ENCODE results near the gene HSPB1.
"Not testable (repeated sequence)": the region's sequence is repeated elsewhere in the genome, so short reads cannot be mapped to it uniquely, and the experiment has no call there.

HSPB1 gene

GRCh38 chr7:76309341-76310101, 7.0 kb downstream of the HSPB1 start:
- not testable (repeated sequence) for DNase-seq (ENCODE audit: low read depth)

GRCh38 chr7:76310102-76310957, 7.9 kb downstream of the HSPB1 start:
- no peak for DNase-seq (ENCODE audit: low read depth)

GRCh38 chr7:76311838-76312237, 9.4 kb downstream of the HSPB1 start:
- not testable (repeated sequence) for DNase-seq (ENCODE audit: low read depth)

DNA sequence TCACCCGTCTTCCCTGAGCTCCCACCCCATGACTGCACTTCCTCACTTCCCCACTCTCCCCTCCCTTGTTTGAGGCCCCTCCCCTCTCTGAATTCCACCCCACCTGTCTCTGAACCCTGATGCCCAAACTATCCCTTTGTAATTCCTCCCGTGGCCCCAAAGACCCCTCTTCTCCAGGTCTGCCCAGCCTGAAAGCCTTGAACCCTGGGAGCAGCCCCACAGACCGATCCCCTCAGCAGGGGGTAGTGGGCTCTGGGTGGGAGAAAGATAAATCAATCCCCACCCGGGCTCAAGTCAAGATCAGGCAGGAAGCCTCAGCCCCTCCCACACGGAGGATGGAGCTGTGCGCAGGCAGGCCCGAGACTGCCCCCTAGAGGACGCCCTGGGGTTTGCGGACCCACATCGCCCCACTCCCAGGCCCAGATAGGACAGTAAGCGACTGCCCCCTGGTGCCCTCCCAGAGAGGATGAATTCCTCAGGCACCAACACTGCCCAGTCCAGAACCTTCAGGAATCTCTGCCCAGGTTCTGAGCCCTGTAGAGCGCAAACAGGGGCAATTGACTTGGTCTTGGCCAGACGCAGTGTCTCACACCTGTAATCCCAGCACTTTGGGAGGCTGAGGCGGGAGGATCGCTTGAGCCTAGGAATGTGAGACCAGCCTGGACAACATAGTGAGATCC, 11.7 kb downstream of the HSPB1 start:
- DNase-seq (ENCODE audit: low read depth): no peak

DNA sequence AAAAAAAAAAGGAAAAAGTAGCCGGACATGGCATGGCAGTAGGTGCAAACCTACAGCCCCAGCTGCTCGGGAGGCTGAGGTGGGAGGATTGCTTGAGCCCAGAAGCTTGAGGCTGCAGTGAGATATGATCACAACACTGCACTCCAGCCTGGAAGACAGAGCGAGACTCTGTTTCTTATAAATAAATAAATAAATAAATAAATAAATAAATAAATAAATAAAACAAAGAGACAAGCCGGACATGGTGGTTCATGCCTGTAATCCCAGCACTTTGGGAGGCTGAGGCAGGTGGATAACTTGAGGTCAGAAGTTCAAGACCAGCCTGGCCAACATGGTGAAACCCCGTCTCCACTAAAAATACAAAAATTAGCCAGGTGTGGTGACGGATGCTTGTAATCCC, 12.3 kb downstream of the HSPB1 start:
- not testable (repeated sequence) for DNase-seq (ENCODE audit: low read depth)

GRCh38 chr7:76315364-76315763, 12.9 kb downstream of the HSPB1 start:
- DNase-seq (ENCODE audit: low read depth): no peak

GRCh38 chr7:76316984-76317781, 14.7 kb downstream of the HSPB1 start:
- DNase-seq (ENCODE audit: low read depth): no peak

DNA sequence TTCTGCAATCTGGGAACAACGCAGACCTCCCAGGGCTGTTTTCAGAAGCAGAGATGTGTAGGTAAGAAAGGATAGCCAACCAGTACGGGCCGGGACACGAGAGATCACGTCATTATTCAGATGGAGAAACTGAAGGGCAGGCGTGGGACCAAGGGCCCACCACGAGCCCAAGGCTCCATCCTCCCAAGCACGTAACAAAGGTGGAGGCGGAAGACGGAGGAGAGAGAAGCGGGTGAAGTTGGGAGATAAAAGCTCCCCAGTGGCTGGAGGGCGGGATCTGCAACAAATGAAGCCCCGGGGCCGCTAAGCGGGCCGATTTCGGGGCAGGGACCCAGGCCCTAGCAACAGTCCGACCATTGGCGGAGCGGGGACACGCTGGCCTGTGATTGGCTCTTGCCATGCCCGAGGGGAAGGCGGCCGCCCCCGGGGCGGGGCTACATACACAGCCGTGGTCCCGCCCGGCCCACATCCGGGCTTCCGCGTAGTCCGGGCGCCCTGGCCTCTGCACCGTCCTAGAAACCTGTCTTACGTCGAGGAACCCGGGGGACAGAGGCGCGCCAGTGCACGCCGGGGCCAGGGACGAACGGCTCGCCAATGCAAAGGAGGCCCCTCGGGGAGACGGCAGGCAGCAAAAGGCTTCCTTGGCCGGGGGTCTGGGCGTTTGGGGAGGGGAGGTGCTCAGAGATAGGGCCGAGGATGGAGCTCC, 15.5 kb downstream of the HSPB1 start:
- peak; percentile 75 for DNase-seq (ENCODE audit: low read depth)

- peak; percentile 90 for DNase-seq (ENCODE audit: low read depth)
Observed at GRCh38 chr7:76318488-76319353, 16.2 kb downstream of the HSPB1 start.

DNA sequence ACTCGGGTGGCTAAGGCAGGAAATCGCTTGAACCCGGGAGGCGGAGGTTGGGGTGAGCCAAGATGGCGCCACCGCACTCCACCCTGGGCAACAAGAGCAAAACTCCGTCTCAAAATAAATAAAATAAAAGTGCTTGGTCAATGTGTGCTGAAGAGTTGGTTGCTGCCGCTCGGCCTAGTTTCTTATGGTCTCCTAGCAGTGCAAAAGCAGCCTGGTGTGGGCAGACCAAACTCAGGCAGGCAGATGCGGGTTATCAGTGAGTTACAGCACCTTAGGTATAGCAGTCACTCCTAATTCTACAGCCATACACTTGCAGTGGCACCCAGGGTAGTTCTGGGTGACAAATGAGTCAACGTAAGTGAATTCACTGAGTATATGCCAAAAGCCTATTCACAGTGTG, 22.6 kb downstream of the HSPB1 start:
- no peak for DNase-seq (ENCODE audit: low read depth)

- DNase-seq (ENCODE audit: low read depth): no peak
Observed at GRCh38 chr7:76325811-76326210, 23.3 kb downstream of the HSPB1 start.

- no peak for DNase-seq (ENCODE audit: low read depth)
Observed at GRCh38 chr7:76326646-76327233, 24.3 kb downstream of the HSPB1 start.

DNA sequence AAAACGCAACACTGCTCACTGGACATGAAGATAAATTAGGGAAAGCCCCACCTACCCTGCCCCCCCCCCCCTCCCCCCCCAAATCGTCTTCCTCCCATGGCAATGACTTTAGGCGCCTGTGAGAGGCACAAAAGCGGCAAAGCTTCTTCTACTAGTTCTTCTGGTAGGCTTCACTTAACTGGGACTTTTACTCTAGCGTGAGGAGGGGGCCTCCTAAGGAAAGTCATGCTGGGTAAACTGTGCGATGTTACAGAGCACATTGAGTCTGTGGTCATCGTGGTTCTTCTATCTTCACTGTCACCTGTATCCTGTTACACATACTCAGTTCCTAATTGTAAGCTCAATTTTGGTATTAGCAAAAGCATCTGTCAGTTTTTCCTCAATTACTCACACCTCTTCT, 25.1 kb downstream of the HSPB1 start:
- no peak for DNase-seq (ENCODE audit: low read depth)

DNA sequence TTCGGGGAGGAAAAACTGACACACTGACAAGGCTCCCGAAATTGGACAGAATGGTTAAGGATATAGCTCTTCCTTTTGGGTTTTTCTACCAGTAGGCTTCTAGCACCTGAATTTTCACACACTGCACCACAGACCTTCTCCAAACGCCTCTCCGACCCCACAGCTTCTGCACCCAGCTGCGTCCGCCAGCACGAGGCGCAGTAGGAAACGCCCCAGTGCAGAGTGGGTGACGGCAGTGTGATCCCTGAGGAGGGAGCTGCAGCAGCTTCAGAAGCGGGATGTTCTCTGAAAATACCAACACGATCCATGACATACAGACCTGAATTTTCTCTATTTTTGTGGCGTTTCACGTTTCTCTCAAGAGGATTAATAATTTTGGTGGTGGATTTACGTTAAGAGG, 25.9 kb downstream of the HSPB1 start:
- DNase-seq (ENCODE audit: low read depth): no peak

- DNase-seq (ENCODE audit: low read depth): no peak
Observed at GRCh38 chr7:76329479-76329878, 27.0 kb downstream of the HSPB1 start.

DNA sequence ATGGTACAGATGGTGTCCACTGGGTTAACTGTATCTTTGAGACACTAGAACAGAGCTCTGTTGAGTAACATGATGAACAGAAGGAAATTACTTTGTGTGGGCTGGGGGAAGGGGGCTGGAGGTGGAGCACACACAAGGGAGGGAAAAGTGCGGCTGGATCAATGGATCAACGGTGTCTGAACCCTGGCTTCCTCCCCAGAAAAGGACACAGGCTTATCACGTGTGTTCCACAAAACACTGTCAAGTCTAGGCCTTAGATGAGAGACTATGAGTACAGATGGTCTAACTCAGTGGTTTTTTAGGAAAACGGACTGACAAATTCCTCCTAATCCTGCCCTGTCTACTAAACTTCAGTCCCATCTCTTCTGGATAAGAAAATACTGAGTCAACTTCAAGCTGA, 27.8 kb downstream of the HSPB1 start:
- DNase-seq (ENCODE audit: low read depth): no peak

GRCh38 chr7:76330673-76331072, 28.2 kb downstream of the HSPB1 start:
- no peak for DNase-seq (ENCODE audit: low read depth)

DNA sequence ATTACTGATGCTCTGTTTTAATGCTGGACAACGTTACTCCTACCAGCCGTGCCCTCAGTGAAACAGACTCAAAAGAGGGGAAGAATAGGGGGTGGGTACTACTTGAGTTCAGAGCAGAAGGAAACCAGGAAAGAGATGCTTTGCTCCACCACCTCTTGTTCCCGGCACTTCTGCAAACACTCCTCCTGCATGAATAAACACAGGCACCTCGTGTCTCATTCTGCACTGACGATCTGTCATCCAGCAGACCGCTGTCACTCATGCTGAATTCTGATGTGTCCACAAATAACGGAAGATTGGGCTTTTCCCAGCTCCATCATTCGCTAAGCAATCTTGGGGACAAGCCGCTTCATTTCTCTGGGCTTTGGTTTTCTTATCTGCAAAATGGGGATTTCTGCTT, 29.6 kb downstream of the HSPB1 start:
- DNase-seq (ENCODE audit: low read depth): no peak

GRCh38 chr7:76333511-76334101, 31.1 kb downstream of the HSPB1 start:
- no peak for DNase-seq (ENCODE audit: low read depth)

Data from GM04503 (cell line).